Activated CD4-positive, alpha-beta T cell treated with anti-CD3 and anti-CD28 coated beads, Interleukin-2, amount 10 ng/mL, durations not matched to agents 24 days and 14 days (primary cell): ENCODE data around the gene POTEH. TPM values are rescaled to one million over a fixed set of nuclear protein-coding genes. Genes with fewer than 3 reads are reported as not detected.
"Not testable (repeated sequence)": the region's sequence is repeated elsewhere in the genome, so short reads cannot be mapped to it uniquely, and the experiment has no call there.

Experiments
- DNase-seq: peaks from one replicate; pipeline ENCODE4 v3.0.0; 2022
- H3K27ac Mint-ChIP-seq: one replicate; pipeline ENCODE4 v1.8.0; 2022; ENCODE audit warnings: mild to moderate bottlenecking, mixed read lengths
- H3K27me3 Mint-ChIP-seq: one replicate; pipeline ENCODE4 v1.8.0; 2022; ENCODE audit warnings: mixed read lengths
- H3K36me3 Mint-ChIP-seq: one replicate; pipeline ENCODE4 v1.8.0; 2022; ENCODE audit warnings: low read depth, mild to moderate bottlenecking, mixed read lengths
- H3K4me1 Mint-ChIP-seq: one replicate; pipeline ENCODE4 v1.8.0; 2021; ENCODE audit warnings: mixed read lengths
- H3K4me3 Mint-ChIP-seq: one replicate; pipeline ENCODE4 v1.8.0; 2022; ENCODE audit warnings: mild to moderate bottlenecking, moderate library complexity, mixed read lengths
- H3K9me3 Mint-ChIP-seq: one replicate; pipeline ENCODE4 v1.8.0; 2021; ENCODE audit warnings: mixed read lengths
- intact Hi-C: fragments of 100-400 bp; cut with micrococcal nuclease; formaldehyde crosslinking; loops from one replicate; pipeline ENCODE4 v1.15.1; 2023
- total RNA-seq: library from RNA; stranded (reverse); gene quantifications from 2 replicates; pipeline ENCODE4 v1.2.3, GENCODE V29; 2022

Gene POTEH
- total RNA-seq, 1 donor from 2014 or later, result not detected

DNA sequence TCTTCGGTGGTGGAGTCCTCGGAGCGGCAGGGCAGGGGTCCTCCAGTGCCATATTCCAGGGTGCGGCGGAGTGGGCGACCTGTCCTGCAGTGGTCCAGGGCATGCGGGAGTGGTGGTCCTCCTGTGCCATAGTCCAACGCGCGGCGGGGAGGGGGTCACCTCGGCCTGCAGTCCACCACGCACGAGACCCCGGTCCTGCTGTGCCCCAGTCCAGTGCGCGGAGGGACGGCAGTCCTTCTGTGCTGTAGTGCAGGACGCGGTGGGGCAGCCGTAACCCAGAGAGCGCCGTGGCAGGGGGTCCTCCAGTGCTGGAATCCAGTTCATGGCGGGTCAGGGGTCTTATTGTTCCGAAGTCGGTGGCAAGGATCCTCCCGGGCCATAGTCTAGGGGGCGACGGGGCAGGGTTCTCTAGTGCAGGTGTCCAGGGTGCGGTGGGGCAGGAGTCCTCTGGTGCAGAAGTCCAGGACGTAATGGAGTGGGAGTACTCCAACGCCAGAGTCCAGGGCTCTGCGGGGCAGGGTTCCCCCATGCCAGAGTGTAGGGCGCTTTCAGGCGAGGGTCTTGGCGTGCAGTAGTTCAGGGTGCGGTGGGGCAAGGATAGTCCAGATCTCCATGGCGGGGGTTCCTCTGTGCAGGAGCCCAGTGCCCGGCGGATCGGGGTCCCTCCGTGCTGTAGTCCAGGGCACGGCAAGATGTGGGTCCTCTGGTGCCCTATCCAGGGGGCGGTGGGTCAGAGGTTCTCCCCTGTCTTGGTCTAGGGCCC, 70.7 kb downstream of the POTEH start:
- H3K4me1 Mint-ChIP-seq, intact Hi-C loops, H3K36me3 Mint-ChIP-seq, H3K27me3 Mint-ChIP-seq, H3K9me3 Mint-ChIP-seq, DNase-seq, H3K27ac Mint-ChIP-seq, H3K4me3 Mint-ChIP-seq: not testable (repeated sequence)

DNA sequence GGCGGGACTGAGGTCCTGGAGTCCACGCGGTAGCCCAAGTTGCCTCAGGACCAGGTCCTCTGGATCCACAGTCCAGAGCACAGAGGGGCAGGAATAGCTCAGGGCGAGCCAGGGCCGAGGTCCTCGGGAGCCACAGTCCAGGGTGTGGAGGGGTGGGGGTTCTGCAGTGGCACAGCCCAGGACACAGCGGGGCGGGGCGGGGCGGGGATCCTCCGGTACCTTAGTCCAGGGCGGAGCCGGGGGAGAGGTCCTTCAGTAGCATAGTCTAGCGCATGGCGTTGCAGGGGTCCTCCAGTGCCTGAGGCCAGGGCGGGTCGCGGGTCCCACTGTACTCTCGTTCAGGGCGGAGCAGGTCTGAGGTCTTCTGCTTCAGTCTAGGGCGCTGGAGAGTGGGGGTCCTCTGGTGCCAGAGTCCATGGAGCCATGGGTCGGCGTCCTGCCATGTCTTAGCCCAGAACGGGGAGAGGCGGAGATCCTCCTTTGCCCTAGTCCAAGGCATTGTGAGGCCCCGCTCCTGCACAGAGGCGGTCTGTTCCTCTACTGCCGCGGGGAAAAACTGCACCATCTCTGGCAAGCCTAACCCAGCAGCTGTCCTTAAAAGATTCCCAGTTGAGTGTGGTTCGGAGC, 71.4 kb downstream of the POTEH start:
- H3K27me3 Mint-ChIP-seq, DNase-seq, H3K27ac Mint-ChIP-seq, H3K36me3 Mint-ChIP-seq, intact Hi-C loops, H3K4me1 Mint-ChIP-seq, H3K4me3 Mint-ChIP-seq, H3K9me3 Mint-ChIP-seq: not testable (repeated sequence)

DNA sequence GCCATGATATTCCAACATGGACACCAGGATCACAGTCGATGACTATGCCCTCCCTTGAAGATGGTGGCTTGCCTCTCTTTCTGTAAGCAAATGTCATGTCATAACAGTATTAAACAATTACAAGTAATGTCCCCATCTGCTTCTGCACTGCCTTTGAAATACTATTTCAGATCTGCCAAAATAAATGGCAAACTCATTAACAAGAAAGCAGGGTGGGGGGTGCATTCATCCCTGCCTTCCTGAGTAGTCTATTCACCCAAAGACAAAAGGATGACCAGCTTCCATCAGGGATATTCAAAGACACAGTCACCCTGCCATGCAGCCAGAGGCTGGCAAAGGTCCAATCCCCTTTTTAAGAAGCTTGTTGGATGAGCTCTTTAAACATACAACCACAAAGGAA, 73.7 kb downstream of the POTEH start:
- DNase-seq, H3K4me1 Mint-ChIP-seq, H3K27ac Mint-ChIP-seq, H3K27me3 Mint-ChIP-seq, intact Hi-C loops, H3K4me3 Mint-ChIP-seq, H3K9me3 Mint-ChIP-seq, H3K36me3 Mint-ChIP-seq: not testable (repeated sequence)

Other genes starting within 250 kb of the POTEH start
- gene OR11H1, start 161.8 kb upstream of the POTEH start, total RNA-seq, result not detected in 2 replicates